MCF 10A (cell line): ENCODE data around the gene PRRT3. TPM values are rescaled to one million over a fixed set of nuclear protein-coding genes. Genes with fewer than 3 reads are reported as not detected.

ENCODE experiments used
- BruUV-seq: library from RNA; stranded (reverse); fragments of 400-500 nt; replicated peaks from 2 replicates; lab custom pipeline; 2021; lab: Mats Ljungman, UMichigan
- CTCF ChIA-PET: fragments of 300-600 bp; sonication (Branson Sonifier 250); formaldehyde crosslinking; extraction: SDS; loops from one replicate; lab custom pipeline; 2021; ENCODE audit warnings: antibody characterized with exemption, inconsistent platforms; lab: Yijun Ruan, JAX
- POLR2A ChIA-PET: fragments of 300-600, 350-650 bp; sonication (Branson Sonifier 250); formaldehyde crosslinking; extraction: SDS; loops from one replicate; lab custom pipeline; 2020; ENCODE audit warnings: antibody characterized with exemption, inconsistent platforms; lab: Yijun Ruan, JAX
- DNase-seq: peaks from one replicate; pipeline ENCODE4 v3.0.0-alpha.2; 2018; ENCODE audit not compliant: unreplicated experiment
- H3K27ac Mint-ChIP-seq: one replicate; pipeline ENCODE4 v1.8.0; 2022; ENCODE audit warnings: mild to moderate bottlenecking, low read depth, mixed read lengths; ENCODE audit not compliant: unreplicated experiment
- H3K27me3 Mint-ChIP-seq: one replicate; pipeline ENCODE4 v1.8.0; 2022; ENCODE audit warnings: mixed read lengths; ENCODE audit not compliant: insufficient read depth, unreplicated experiment
- H3K36me3 Mint-ChIP-seq: one replicate; pipeline ENCODE4 v1.8.0; 2022; ENCODE audit warnings: mild to moderate bottlenecking, moderate library complexity, mixed read lengths; ENCODE audit not compliant: insufficient read depth, unreplicated experiment
- H3K4me1 Mint-ChIP-seq: one replicate; pipeline ENCODE4 v1.8.0; 2022; ENCODE audit warnings: mixed read lengths; ENCODE audit not compliant: insufficient read depth, unreplicated experiment
- H3K4me3 Mint-ChIP-seq: one replicate; pipeline ENCODE4 v1.8.0; 2022; ENCODE audit warnings: mild to moderate bottlenecking, moderate library complexity, mixed read lengths; ENCODE audit not compliant: unreplicated experiment
- H3K9me3 Mint-ChIP-seq: one replicate; pipeline ENCODE4 v1.8.0; 2022; ENCODE audit warnings: mixed read lengths; ENCODE audit not compliant: unreplicated experiment
- CTCF ChIP-seq: fragments of 200-600 bp; IDR thresholded peaks from one replicate; pipeline ENCODE4 v1.8.0; 2022; ENCODE audit warnings: antibody characterized with exemption, mild to moderate bottlenecking; ENCODE audit not compliant: unreplicated experiment
- intact Hi-C: fragments of 100-400 bp; cut with micrococcal nuclease; formaldehyde crosslinking; loops from 2 replicates; pipeline ENCODE4 v1.14.1; 2022
- total RNA-seq: library from RNA; stranded (reverse); gene quantifications from 2 replicates; pipeline ENCODE4 v1.2.3, GENCODE V29; 2022

PRRT3 gene
- total RNA-seq, 1 experiment from 2014 or later = 1.3 TPM

GRCh38 chr3:9986230-9986725 lies 34.1 kb upstream of the PRRT3 start:
- no peak for TF ChIP-seq CTCF
- no peaks in the 10 kb centered on the region for H3K27me3 Mint-ChIP-seq
- intact Hi-C loops = loop anchor here (5.0 kb wide), 1 partner anchor 36 kb away; no protein-coding TSS in a partner anchor
- no peaks in the 10 kb centered on the region for H3K9me3 Mint-ChIP-seq
- peak overlapping the region; percentile 96 for H3K27ac Mint-ChIP-seq
- peak overlapping the region; percentile 94 for H3K4me3 Mint-ChIP-seq
- no peak for DNase-seq
- ChIA-PET POLR2A (interaction anchor here (0.7 to 3.3 kb wide), 18 partner anchors 8 to 586 kb away, joined by 3 to 49 read pairs (median 4); partner anchors contain the start of genes ARPC4, FANCD2 and TADA3), CTCF (interaction anchor here (0.7 kb wide), 1 partner anchor 205 kb away, joined by 4 read pairs; no protein-coding TSS in a partner anchor)
- peaks cover 15% of the 10 kb centered on the region for H3K4me1 Mint-ChIP-seq
- peaks cover 17% of the 10 kb centered on the region for H3K36me3 Mint-ChIP-seq
- BruUV-seq = TSS peak; percentile 65

- Mint-ChIP-seq H3K9me3 (no peaks in the 10 kb centered on the region), H3K36me3 (peaks cover 53% of the 10 kb centered on the region), H3K27ac (no peak overlapping the region), H3K4me1 (peaks cover 33% of the 10 kb centered on the region), H3K27me3 (no peaks in the 10 kb centered on the region), H3K4me3 (no peak overlapping the region)
- intact Hi-C loops = no loop called here
- no peak for DNase-seq
- BruUV-seq = no TSS peak
- TF ChIP-seq CTCF = no peak
- CTCF ChIA-PET = interaction anchor here (0.6 to 0.8 kb wide), 3 partner anchors 9 to 34 kb away, joined by 3 to 4 read pairs (median 3); no protein-coding TSS in a partner anchor
- POLR2A ChIA-PET = interaction anchor here (0.5 to 0.6 kb wide), 2 partner anchors 9 to 249 kb away, joined by 3 read pairs; partner anchors contain the start of gene BRPF1
Observed at GRCh38 chr3:9980251-9980650, 28.0 kb upstream of the PRRT3 start.

GRCh38 chr3:9978710-9979305 lies 26.6 kb upstream of the PRRT3 start:
- peaks cover 32% of the 10 kb centered on the region for H3K4me1 Mint-ChIP-seq
- no peak overlapping the region for H3K4me3 Mint-ChIP-seq
- TF ChIP-seq CTCF = no peak
- no TSS peak for BruUV-seq
- no peak for DNase-seq
- CTCF ChIA-PET = interaction anchor here (1.0 kb wide), 1 partner anchor 23 kb away, joined by 4 read pairs; no protein-coding TSS in a partner anchor
- no peaks in the 10 kb centered on the region for H3K9me3 Mint-ChIP-seq
- peaks cover 68% of the 10 kb centered on the region for H3K36me3 Mint-ChIP-seq
- POLR2A ChIA-PET = interaction anchor here (0.6 to 3.1 kb wide), 4 partner anchors 8 to 186 kb away, joined by 3 to 49 read pairs (median 6); partner anchors contain the start of genes ARPC4 and EMC3
- H3K27ac Mint-ChIP-seq = peak overlapping the region; percentile 32
- intact Hi-C loops = no loop called here
- H3K27me3 Mint-ChIP-seq = no peaks in the 10 kb centered on the region
